Mesendoderm (in vitro differentiated cells): ENCODE data around the gene BBS5.
"Not testable (repeated sequence)": the region's sequence is repeated elsewhere in the genome, so short reads cannot be mapped to it uniquely, and the experiment has no call there.

ENCODE experiments used
- DNase-seq: peaks from one replicate; pipeline ENCODE4 v3.0.0; 2013
- H2AK5ac ChIP-seq: 2 replicates; pipeline ENCODE4 v1.6.1; 2013; ENCODE audit warnings: low read length, inconsistent platforms
- H2BK120ac ChIP-seq: 2 replicates; pipeline ENCODE4 v1.6.1; 2013; ENCODE audit warnings: low read depth, mild to moderate bottlenecking, low read length, moderate library complexity, mixed read lengths
- H2BK15ac ChIP-seq: replicated peaks from 2 replicates; pipeline ENCODE4 v1.6.1; 2013; ENCODE audit warnings: low read depth, mild to moderate bottlenecking, moderate library complexity
- H2BK5ac ChIP-seq: 2 replicates; pipeline ENCODE4 v1.6.1; 2013; ENCODE audit warnings: low read length, inconsistent platforms
- H3K18ac ChIP-seq: 2 replicates; pipeline ENCODE4 v1.6.1; 2013; ENCODE audit warnings: mild to moderate bottlenecking, low read length, mixed read lengths
- H3K23ac ChIP-seq: one replicate; pipeline ENCODE4 v1.6.1; 2013; ENCODE audit warnings: low read length
- H3K27ac ChIP-seq: 2 replicates; pipeline ENCODE4 v1.5.1; 2013; ENCODE audit warnings: low read depth, mild to moderate bottlenecking, inconsistent platforms, low read length, moderate library complexity
- H3K27me3 ChIP-seq: 2 replicates; pipeline ENCODE4 v1.6.1; 2013; ENCODE audit warnings: low read length, control low read depth, mild to moderate bottlenecking, inconsistent platforms; ENCODE audit not compliant: insufficient read depth, poor library complexity
- H3K36me3 ChIP-seq: 2 replicates; pipeline ENCODE4 v1.6.1; 2013; ENCODE audit warnings: low read length, inconsistent platforms; ENCODE audit not compliant: control insufficient read depth, insufficient read depth
- H3K4ac ChIP-seq: one replicate; pipeline ENCODE4 v1.6.1; 2013; ENCODE audit warnings: low read depth, mild to moderate bottlenecking, low read length, moderate library complexity
- H3K4me1 ChIP-seq: 2 replicates; pipeline ENCODE4 v1.6.1; 2013; ENCODE audit warnings: low read depth, low read length, inconsistent platforms; ENCODE audit not compliant: control insufficient read depth
- H3K4me2 ChIP-seq: 2 replicates; pipeline ENCODE4 v1.6.1; 2013; ENCODE audit warnings: low read length
- H3K4me3 ChIP-seq: 2 replicates; pipeline ENCODE4 v1.5.1; 2013; ENCODE audit warnings: mild to moderate bottlenecking, low read length
- H3K56ac ChIP-seq: one replicate; pipeline ENCODE4 v1.6.1; 2013; ENCODE audit warnings: low read length
- H3K79me1 ChIP-seq: 2 replicates; pipeline ENCODE4 v1.6.1; 2013; ENCODE audit warnings: low read length, inconsistent platforms
- H3K79me2 ChIP-seq: 2 replicates; pipeline ENCODE4 v1.6.1; 2013; ENCODE audit warnings: mild to moderate bottlenecking, low read length; ENCODE audit not compliant: control insufficient read depth, insufficient read depth
- H3K9ac ChIP-seq: 2 replicates; pipeline ENCODE4 v1.6.1; 2013; ENCODE audit warnings: low read length, inconsistent platforms
- H4K5ac ChIP-seq: one replicate; pipeline ENCODE4 v1.6.1; 2013; ENCODE audit warnings: low read length
- H4K8ac ChIP-seq: one replicate; pipeline ENCODE4 v1.6.1; 2013; ENCODE audit warnings: low read depth, mild to moderate bottlenecking, control low read depth, low read length, moderate library complexity
- WGBS: extraction: QIAGEN DNeasy Blood & Tissue Kit; methylation state at CpG from one replicate; pipeline ENCODE4 v1.1.7; 2013; ENCODE audit warnings: low lambda C conversion rate, missing lambda C conversion rate; ENCODE audit not compliant: insufficient coverage; ENCODE audit errors: extremely low coverage; 5-methylcytosine and 5-hydroxymethylcytosine counted together

Gene BBS5

GRCh38 chr2:169525434-169525833, 46.1 kb downstream of the BBS5 start:
- H3K4ac ChIP-seq, result no peak overlapping the region
- no peak overlapping the region for H4K8ac ChIP-seq
- H3K18ac ChIP-seq, result no peak overlapping the region
- no peak overlapping the region for H3K4me3 ChIP-seq
- H3K9ac ChIP-seq, result no peak overlapping the region
- no peak overlapping the region for H2AK5ac ChIP-seq
- no peaks in the 10 kb centered on the region for H3K36me3 ChIP-seq
- H3K4me1 ChIP-seq, result no peaks in the 10 kb centered on the region
- no peak overlapping the region for H3K4me2 ChIP-seq
- no peak overlapping the region for H3K27ac ChIP-seq
- H3K79me2 ChIP-seq, result no peaks in the 10 kb centered on the region
- H3K23ac ChIP-seq, result no peak overlapping the region
- H2BK120ac ChIP-seq, result no peak overlapping the region
- no peaks in the 10 kb centered on the region for H3K27me3 ChIP-seq
- no peak overlapping the region for H2BK5ac ChIP-seq
- no peak overlapping the region for H4K5ac ChIP-seq
- H2BK15ac ChIP-seq, result no peak overlapping the region
- no peaks in the 10 kb centered on the region for H3K79me1 ChIP-seq
- no peak overlapping the region for H3K56ac ChIP-seq
- no CpG with 5 or more reads among the region's 2 CpGs for WGBS
- DNase-seq, result no peak

GRCh38 chr2:169526451-169526850, 47.2 kb downstream of the BBS5 start:
- Histone ChIP-seq H3K27ac (no peak overlapping the region), H3K79me1 (no peaks in the 10 kb centered on the region), H3K27me3 (no peaks in the 10 kb centered on the region), H2BK120ac (no peak overlapping the region), H3K23ac (no peak overlapping the region), H3K4me2 (no peak overlapping the region), H3K4ac (no peak overlapping the region), H4K8ac (no peak overlapping the region), H2BK15ac (no peak overlapping the region), H3K36me3 (no peaks in the 10 kb centered on the region), H4K5ac (no peak overlapping the region), H3K79me2 (no peaks in the 10 kb centered on the region), H2AK5ac (no peak overlapping the region), H3K18ac (no peak overlapping the region), H3K56ac (no peak overlapping the region), H2BK5ac (no peak overlapping the region), H3K4me1 (no peaks in the 10 kb centered on the region), H3K9ac (no peak overlapping the region), H3K4me3 (no peak overlapping the region)
- no peak for DNase-seq

- Histone ChIP-seq H3K27ac (no peak overlapping the region), H3K36me3 (no peaks in the 10 kb centered on the region), H3K4me1 (no peaks in the 10 kb centered on the region), H2BK5ac (no peak overlapping the region), H3K4me3 (no peak overlapping the region), H3K56ac (no peak overlapping the region), H3K4ac (no peak overlapping the region), H4K5ac (no peak overlapping the region), H2BK120ac (no peak overlapping the region), H3K9ac (no peak overlapping the region), H2AK5ac (no peak overlapping the region), H3K4me2 (no peak overlapping the region), H3K79me2 (no peaks in the 10 kb centered on the region), H3K18ac (no peak overlapping the region), H4K8ac (no peak overlapping the region), H3K23ac (no peak overlapping the region), H2BK15ac (no peak overlapping the region), H3K27me3 (no peaks in the 10 kb centered on the region), H3K79me1 (no peaks in the 10 kb centered on the region)
- DNase-seq, result peak; percentile 73
- no CpG with 5 or more reads among the region's 2 CpGs for WGBS
These were observed 49.0 kb downstream of the BBS5 start for GRCh38 chr2:169528271-169528701.

GRCh38 chr2:169539460-169539859, 60.2 kb downstream of the BBS5 start:
- not testable (repeated sequence) for H3K4me3 ChIP-seq, H3K79me1 ChIP-seq, H3K36me3 ChIP-seq, H3K18ac ChIP-seq, H3K4me2 ChIP-seq, H2BK120ac ChIP-seq, H3K4me1 ChIP-seq, H2BK15ac ChIP-seq, H4K5ac ChIP-seq, H2AK5ac ChIP-seq, H3K27me3 ChIP-seq, DNase-seq, H4K8ac ChIP-seq, H3K23ac ChIP-seq, H3K4ac ChIP-seq, H3K79me2 ChIP-seq, H3K9ac ChIP-seq, H3K27ac ChIP-seq, H3K56ac ChIP-seq, H2BK5ac ChIP-seq
- no CpG with 5 or more reads among the region's 2 CpGs for WGBS

GRCh38 chr2:169540146-169540545, 60.9 kb downstream of the BBS5 start:
- Histone ChIP-seq H3K79me1 (no peaks in the 10 kb centered on the region), H3K4me3 (no peak overlapping the region), H4K8ac (no peak overlapping the region), H2AK5ac (no peak overlapping the region), H3K27ac (no peak overlapping the region), H3K56ac (no peak overlapping the region), H3K18ac (no peak overlapping the region), H3K4ac (no peak overlapping the region), H3K4me2 (no peak overlapping the region), H4K5ac (no peak overlapping the region), H3K27me3 (no peaks in the 10 kb centered on the region), H3K36me3 (peaks cover 1% of the 10 kb centered on the region), H2BK5ac (no peak overlapping the region), H2BK15ac (no peak overlapping the region), H3K4me1 (no peaks in the 10 kb centered on the region), H3K9ac (no peak overlapping the region), H3K79me2 (no peaks in the 10 kb centered on the region), H2BK120ac (no peak overlapping the region), H3K23ac (no peak overlapping the region)
- no peak for DNase-seq
- no CpG with 5 or more reads among the region's 2 CpGs for WGBS

- Histone ChIP-seq H2BK5ac (no peak overlapping the region), H2BK15ac (no peak overlapping the region), H3K9ac (no peak overlapping the region), H2AK5ac (no peak overlapping the region), H2BK120ac (no peak overlapping the region), H3K27ac (no peak overlapping the region), H3K4ac (no peak overlapping the region), H3K56ac (no peak overlapping the region), H3K27me3 (no peaks in the 10 kb centered on the region), H3K79me1 (no peaks in the 10 kb centered on the region), H4K8ac (no peak overlapping the region), H3K4me2 (no peak overlapping the region), H3K18ac (no peak overlapping the region), H4K5ac (no peak overlapping the region), H3K23ac (no peak overlapping the region), H3K36me3 (peaks cover 1% of the 10 kb centered on the region), H3K4me3 (no peak overlapping the region), H3K79me2 (no peaks in the 10 kb centered on the region), H3K4me1 (no peaks in the 10 kb centered on the region)
- no CpG with 5 or more reads among the region's 3 CpGs for WGBS
- DNase-seq, result no peak
These were observed 63.1 kb downstream of the BBS5 start for GRCh38 chr2:169542433-169542832.
